SK-N-SH (cell line): ENCODE results near the gene SFXN5. TPM values are rescaled to one million over a fixed set of nuclear protein-coding genes. Genes with fewer than 3 reads are reported as not detected.

ENCODE experiments used
- CTCF ChIA-PET: fragments of 300-600, 350-600 bp; formaldehyde crosslinking; extraction: SDS; loops from one replicate; lab custom pipeline; 2021; lab: Yijun Ruan, JAX
- POLR2A ChIA-PET: fragments of 350-600 bp; sonication (Branson Sonifier 250); formaldehyde crosslinking; extraction: SDS; loops from one replicate; lab custom pipeline; 2020; ENCODE audit warnings: antibody characterized with exemption, inconsistent platforms; lab: Yijun Ruan, JAX
- DNase-seq: peaks from one replicate; pipeline ENCODE4 v3.0.0; 2012
- H2AFZ ChIP-seq: fragments of 200-600 bp; sonication (generic); 2 replicates; pipeline ENCODE4 v1.8.1; 2016; ENCODE audit warnings: antibody characterized with exemption, mild to moderate bottlenecking, low read depth
- H3F3A ChIP-seq: fragments of 200-600 bp; sonication (generic); replicated peaks from 2 replicates; pipeline ENCODE3; 2016; ENCODE audit warnings: antibody characterized with exemption, mild to moderate bottlenecking; ENCODE audit not compliant: insufficient read depth
- H3K27ac ChIP-seq, 2 experiments: fragments of 200-500 bp in 1 of 2; fragments of 200-600 bp in 1 of 2; sonication (Bioruptor generic) in 1 of 2; sonication (generic), shearing (Covaris generic) in 1 of 2; 2 replicates each; pipeline versions ENCODE4 v1.5.1 to v1.6.1; 2014 to 2016; ENCODE audit warnings: low read depth in 2 of 2, inconsistent platforms in 1 of 2, low read length in 1 of 2, mild to moderate bottlenecking in 1 of 2, mixed read lengths in 1 of 2
- H3K27me3 ChIP-seq: fragments of 200-600 bp; sonication (generic), shearing (Covaris generic); 2 replicates; pipeline ENCODE4 v1.6.1; 2016; ENCODE audit warnings: mixed run types; ENCODE audit not compliant: insufficient read depth
- H3K36me3 ChIP-seq, 2 experiments: fragments of 200-500 bp in 1 of 2; fragments of 200-600 bp in 1 of 2; sonication (Bioruptor generic) in 1 of 2; sonication (generic) in 1 of 2; replicated peaks in 1 of 2; 2 replicates each; pipeline versions ENCODE3 to v1.5.1; 2014 to 2016; ENCODE audit warnings: low read length in 1 of 2, mild to moderate bottlenecking in 1 of 2; ENCODE audit not compliant: insufficient read depth in 2 of 2, control insufficient read depth in 1 of 2
- H3K4me1 ChIP-seq, 2 experiments: fragments of 200-500 bp in 1 of 2; fragments of 200-600 bp in 1 of 2; sonication (Bioruptor generic) in 1 of 2; sonication (generic), shearing (Covaris generic) in 1 of 2; 2 replicates each; pipeline versions ENCODE4 v1.5.1 to v1.6.1; 2014 to 2016; ENCODE audit warnings: low read depth in 1 of 2, low read length in 1 of 2, mixed run types in 1 of 2; ENCODE audit not compliant: insufficient read depth in 2 of 2, control insufficient read depth in 1 of 2
- H3K4me2 ChIP-seq: fragments of 200-600 bp; sonication (generic), shearing (Covaris generic); 2 replicates; pipeline ENCODE4 v1.6.1; 2017; ENCODE audit warnings: mixed run types
- H3K4me3 ChIP-seq, 2 experiments: fragments of 200-500 bp in 1 of 2; fragments of 200-600 bp in 1 of 2; sonication (Bioruptor generic) in 1 of 2; sonication (generic), shearing (Covaris generic) in 1 of 2; 2 replicates each; pipeline versions ENCODE4 v1.5.1 to v1.8.1; 2014 to 2016; ENCODE audit warnings: low read depth in 2 of 2, inconsistent platforms in 1 of 2, low read length in 1 of 2, mild to moderate bottlenecking in 1 of 2, mixed read lengths in 1 of 2, moderate library complexity in 1 of 2
- H3K79me2 ChIP-seq: fragments of 200-600 bp; sonication (generic); 2 replicates; pipeline ENCODE4 v1.8.1; 2017; ENCODE audit warnings: mild to moderate bottlenecking; ENCODE audit not compliant: insufficient read depth
- H3K9ac ChIP-seq: fragments of 200-600 bp; sonication (generic); 2 replicates; pipeline ENCODE4 v1.6.1; 2017; ENCODE audit warnings: mixed run types
- H3K9me2 ChIP-seq: fragments of 200-600 bp; sonication (generic); 2 replicates; pipeline ENCODE4 v1.6.1; 2017; ENCODE audit warnings: mixed run types
- H3K9me3 ChIP-seq: fragments of 200-600 bp; sonication (generic); 2 replicates; pipeline ENCODE4 v1.6.1; 2017; ENCODE audit warnings: mixed run types, mild to moderate bottlenecking, moderate library complexity
- H4K20me1 ChIP-seq: fragments of 200-600 bp; sonication (generic); 2 replicates; pipeline ENCODE4 v1.6.1; 2017; ENCODE audit warnings: mild to moderate bottlenecking, mixed run types; ENCODE audit not compliant: insufficient read depth
- CHD2 ChIP-seq: fragments of 150-350 bp; IDR thresholded peaks from 2 replicates; pipeline ENCODE4 v1.6.1; 2018; ENCODE audit warnings: low read length; ENCODE audit not compliant: partially characterized antibody
- EP300 ChIP-seq, 2 experiments: IDR thresholded peaks; 2 replicates each; pipeline versions ENCODE4 v1.4.0 to v1.6.1; 2012; ENCODE audit warnings: borderline replicate concordance in 1 of 2, low read depth in 1 of 2, low read length in 1 of 2
- EZH2phosphoT487 ChIP-seq: fragments of 200-600 bp; sonication (generic); IDR thresholded peaks from 2 replicates; pipeline ENCODE4 v1.6.1; 2017; ENCODE audit warnings: low read depth, mixed run types, mild to moderate bottlenecking, antibody characterized with exemption, moderate library complexity, borderline replicate concordance
- FOSL2 ChIP-seq: IDR thresholded peaks from 2 replicates; pipeline ENCODE4 v1.4.0; 2012; ENCODE audit warnings: low read depth, mild to moderate bottlenecking, moderate library complexity, borderline replicate concordance
- FOXJ3 ChIP-seq: sonication (generic); formaldehyde crosslinking; IDR thresholded peaks from 2 replicates; pipeline ENCODE4 v1.5.1; 2020; ENCODE audit warnings: mild to moderate bottlenecking, missing genetic modification reagents
- GATA2 ChIP-seq: sonication (generic); formaldehyde crosslinking; IDR thresholded peaks from 2 replicates; pipeline ENCODE4 v1.5.0; 2020; ENCODE audit warnings: mild to moderate bottlenecking, missing genetic modification reagents
- NFIC ChIP-seq: IDR thresholded peaks from 2 replicates; pipeline ENCODE4 v1.4.0; 2012; ENCODE audit warnings: borderline replicate concordance
- NRF1 ChIP-seq: IDR thresholded peaks from 2 replicates; pipeline ENCODE4 v1.6.1; 2012; ENCODE audit warnings: low read depth, mild to moderate bottlenecking, low read length
- POLR2AphosphoS5 ChIP-seq: IDR thresholded peaks from 2 replicates; pipeline ENCODE4 v1.6.1; 2012; ENCODE audit warnings: low read depth, low read length
- RCOR1 ChIP-seq: fragments of 150-350 bp; IDR thresholded peaks from 2 replicates; pipeline ENCODE4 v1.6.1; 2017; ENCODE audit warnings: antibody characterized with exemption, low read length
- SMC3 ChIP-seq: IDR thresholded peaks from 2 replicates; pipeline ENCODE4 v1.6.1; 2012; ENCODE audit warnings: low read depth, low read length, improper control_type of control experiment
- TAF1 ChIP-seq: IDR thresholded peaks from 2 replicates; pipeline ENCODE4 v1.6.1; 2012; ENCODE audit warnings: low read depth, mild to moderate bottlenecking, low read length, moderate library complexity, borderline replicate concordance
- TCF12 ChIP-seq: IDR thresholded peaks from 2 replicates; pipeline ENCODE4 v1.4.0; 2012
- USF2 ChIP-seq: fragments of 150-350 bp; IDR thresholded peaks from 2 replicates; pipeline ENCODE4 v1.6.1; 2017; ENCODE audit warnings: antibody characterized with exemption, low read length, low read depth, borderline replicate concordance
- YY1 ChIP-seq: IDR thresholded peaks from 2 replicates; pipeline ENCODE4 v1.4.0; 2012; ENCODE audit warnings: low read depth, mild to moderate bottlenecking
- WGBS: methylation state at CpG from one replicate; pipeline ENCODE4 v1.1.6; 2017; ENCODE audit warnings: low lambda C conversion rate; 5-methylcytosine and 5-hydroxymethylcytosine counted together
- polyA plus RNA-seq, 3 experiments: library from polyadenylated mRNA; depleted of rRNA; stranded (reverse); fragments of >200 nt; gene quantifications; 2 replicates each; pipeline ENCODE4 v1.2.3, GENCODE V29; 2012
- TF ChIP-seq, protein P1 (sequence below): IDR thresholded peaks from 2 replicates; pipeline ENCODE4 v1.4.0; 2012; ENCODE audit warnings: low read depth, borderline replicate concordance
- TF ChIP-seq, protein P2 (sequence below): IDR thresholded peaks from 2 replicates; pipeline ENCODE4 v1.4.0; 2012; ENCODE audit warnings: low read depth, borderline replicate concordance

Gene SFXN5
- polyA plus RNA-seq, 1 of the 3 experiments (the other 2 are of a cell fraction): 9.9 TPM

GRCh38 chr2:72898585-72898906 lies 173.0 kb downstream of the SFXN5 start:
- 66% methylated on average over 2 of the region's 2 CpGs for WGBS
- DNase-seq: no peak
- H3K4me2 ChIP-seq: no peak overlapping the region
- H2AFZ ChIP-seq: no peak overlapping the region
- TF ChIP-seq, protein P1, sequence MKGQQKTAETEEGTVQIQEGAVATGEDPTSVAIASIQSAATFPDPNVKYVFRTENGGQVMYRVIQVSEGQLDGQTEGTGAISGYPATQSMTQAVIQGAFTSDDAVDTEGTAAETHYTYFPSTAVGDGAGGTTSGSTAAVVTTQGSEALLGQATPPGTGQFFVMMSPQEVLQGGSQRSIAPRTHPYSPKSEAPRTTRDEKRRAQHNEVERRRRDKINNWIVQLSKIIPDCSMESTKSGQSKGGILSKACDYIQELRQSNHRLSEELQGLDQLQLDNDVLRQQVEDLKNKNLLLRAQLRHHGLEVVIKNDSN: no peak
- TF ChIP-seq GATA2 (no peak), FOSL2 (no peak), EZH2phosphoT487 (no peak), RCOR1 (no peak), SMC3 (no peak), CHD2 (no peak), TAF1 (no peak), FOXJ3 (CRISPR knock-in tag) (no peak), NFIC (no peak)
- TF ChIP-seq, protein P2, sequence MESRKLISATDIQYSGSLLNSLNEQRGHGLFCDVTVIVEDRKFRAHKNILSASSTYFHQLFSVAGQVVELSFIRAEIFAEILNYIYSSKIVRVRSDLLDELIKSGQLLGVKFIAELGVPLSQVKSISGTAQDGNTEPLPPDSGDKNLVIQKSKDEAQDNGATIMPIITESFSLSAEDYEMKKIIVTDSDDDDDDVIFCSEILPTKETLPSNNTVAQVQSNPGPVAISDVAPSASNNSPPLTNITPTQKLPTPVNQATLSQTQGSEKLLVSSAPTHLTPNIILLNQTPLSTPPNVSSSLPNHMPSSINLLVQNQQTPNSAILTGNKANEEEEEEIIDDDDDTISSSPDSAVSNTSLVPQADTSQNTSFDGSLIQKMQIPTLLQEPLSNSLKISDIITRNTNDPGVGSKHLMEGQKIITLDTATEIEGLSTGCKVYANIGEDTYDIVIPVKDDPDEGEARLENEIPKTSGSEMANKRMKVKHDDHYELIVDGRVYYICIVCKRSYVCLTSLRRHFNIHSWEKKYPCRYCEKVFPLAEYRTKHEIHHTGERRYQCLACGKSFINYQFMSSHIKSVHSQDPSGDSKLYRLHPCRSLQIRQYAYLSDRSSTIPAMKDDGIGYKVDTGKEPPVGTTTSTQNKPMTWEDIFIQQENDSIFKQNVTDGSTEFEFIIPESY: no peak
- no peaks in the 10 kb centered on the region for H3F3A ChIP-seq
- H3K9me2 ChIP-seq: no peaks in the 10 kb centered on the region
- H3K9ac ChIP-seq: no peak overlapping the region
- peaks cover 0 to 15% of the 10 kb centered on the region in 2 experiments; a peak in 1 of 4 replicates for H3K4me1 ChIP-seq
- CTCF ChIA-PET: interaction anchor here (1.0 to 10.6 kb wide), 5 partner anchors 9 to 278 kb away, joined by 3 to 173 read pairs (median 24); partner anchors contain the start of gene SPR
- no peaks in the 10 kb centered on the region for H3K9me3 ChIP-seq
- H3K27ac ChIP-seq: no peak overlapping the region
- no peaks in the 10 kb centered on the region for H3K79me2 ChIP-seq
- POLR2A ChIA-PET: no interaction called here
- H4K20me1 ChIP-seq: no peaks in the 10 kb centered on the region
- no peak overlapping the region for H3K4me3 ChIP-seq
- no peaks in the 10 kb centered on the region for H3K36me3 ChIP-seq
- peaks cover 20% of the 10 kb centered on the region for H3K27me3 ChIP-seq

DNA sequence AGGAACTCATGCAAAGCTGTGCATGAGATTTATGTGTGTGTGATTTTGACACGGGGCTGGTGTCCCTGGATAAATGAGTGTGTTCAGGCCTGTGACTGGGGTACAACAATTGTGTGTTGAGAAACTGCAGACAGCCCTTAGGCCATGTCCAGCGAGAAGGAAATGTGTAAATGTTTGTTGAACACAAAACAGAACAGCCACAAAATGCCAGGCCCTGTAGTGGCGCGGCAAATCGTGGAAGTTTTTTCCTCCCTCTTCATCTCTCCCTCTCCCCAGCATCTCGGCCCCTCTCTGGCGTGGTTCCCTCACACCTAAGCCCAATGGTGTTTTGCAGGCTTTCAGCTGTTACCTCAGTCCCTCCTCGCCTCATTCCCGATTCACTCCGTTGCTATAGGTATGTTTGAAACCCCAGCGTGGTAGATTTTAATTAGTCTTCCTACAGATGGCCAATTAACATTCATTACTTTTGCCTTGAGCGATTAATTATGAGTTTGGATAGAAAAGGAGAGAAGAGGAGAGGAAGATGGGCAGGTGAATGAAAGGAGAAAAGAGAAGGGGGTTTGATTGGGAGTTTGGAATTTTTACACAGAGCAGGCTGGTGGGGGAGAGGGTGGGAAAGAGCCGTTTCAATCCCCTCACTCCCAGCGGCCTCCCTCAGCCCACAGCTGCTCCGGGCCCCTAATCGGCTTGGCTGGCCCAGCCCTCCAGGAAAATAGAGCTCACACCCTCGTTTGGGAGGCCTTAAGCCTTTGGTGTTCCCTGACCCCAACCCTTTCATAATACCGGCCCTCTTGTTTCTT lies 173.5 kb downstream of the SFXN5 start:
- no peaks in the 10 kb centered on the region for H3K36me3 ChIP-seq
- H3K4me2 ChIP-seq: no peak overlapping the region
- no peak overlapping the region for H3K4me3 ChIP-seq
- no peak overlapping the region for H3K9ac ChIP-seq
- 55% methylated on average over 18 of the region's 18 CpGs for WGBS
- H3K9me2 ChIP-seq: no peaks in the 10 kb centered on the region
- peaks cover 0 to 15% of the 10 kb centered on the region in 2 experiments; a peak in 1 of 4 replicates for H3K4me1 ChIP-seq
- H3K79me2 ChIP-seq: no peaks in the 10 kb centered on the region
- no peak overlapping the region for H2AFZ ChIP-seq
- no peak for TF ChIP-seq YY1
- no peak for TF ChIP-seq EP300 (IDR thresholded peaks at IDR 0.05; ENCODE audit: borderline replicate concordance in 1 of 2, low read depth in 1 of 2, low read length in 1 of 2)
- no peak for TF ChIP-seq USF2
- no peak for TF ChIP-seq NRF1
- no peak for TF ChIP-seq TCF12
- TF ChIP-seq POLR2AphosphoS5: no peak
- no peak for TF ChIP-seq NFIC
- no peak for TF ChIP-seq SMC3
- no peak overlapping the region for H3K27ac ChIP-seq
- H4K20me1 ChIP-seq: no peaks in the 10 kb centered on the region
- no peak for DNase-seq
- H3F3A ChIP-seq: no peaks in the 10 kb centered on the region
- H3K27me3 ChIP-seq: peaks cover 15% of the 10 kb centered on the region
- POLR2A ChIA-PET: no interaction called here
- CTCF ChIA-PET: interaction anchor here (1.0 to 10.6 kb wide), 5 partner anchors 8 to 278 kb away, joined by 3 to 173 read pairs (median 24); partner anchors contain the start of gene SPR
- H3K9me3 ChIP-seq: no peaks in the 10 kb centered on the region
